ENCODE measurements around the gene PABPN1L.

The PABPN1L gene

GRCh38 chr16:88833086-88833485 is 33.4 kb downstream of the PABPN1L start:
- no peak for DNase-seq

- no peak for DNase-seq
Measured at GRCh38 chr16:88831838-88832237, 34.6 kb downstream of the PABPN1L start.

- no peak for DNase-seq
Measured at GRCh38 chr16:88830783-88831182, 35.7 kb downstream of the PABPN1L start.

GRCh38 chr16:88830258-88830657 is 36.2 kb downstream of the PABPN1L start:
- no peak for DNase-seq

- DNase-seq = peak in 9 of 58 donors; percentile 25 to 65 (median 44)
Measured at GRCh38 chr16:88828711-88829110, 37.7 kb downstream of the PABPN1L start.

- no peak for DNase-seq
Measured at GRCh38 chr16:88827727-88828126, 38.7 kb downstream of the PABPN1L start.

GRCh38 chr16:88826070-88826840 is 40.2 kb downstream of the PABPN1L start:
- peak in 1 of 58 donors; percentile 29 for DNase-seq

- DNase-seq = no peak
Measured at GRCh38 chr16:88825146-88825545, 41.3 kb downstream of the PABPN1L start.

GRCh38 chr16:88824256-88825077 is 42.0 kb downstream of the PABPN1L start:
- DNase-seq = no peak

- DNase-seq = peak in 11 of 58 donors; percentile 19 to 34 (median 23)
Measured at GRCh38 chr16:88823646-88824045, 42.8 kb downstream of the PABPN1L start.

- no peak for DNase-seq
Measured at GRCh38 chr16:88822281-88823040, 44.0 kb downstream of the PABPN1L start.

GRCh38 chr16:88821168-88821850 is 45.2 kb downstream of the PABPN1L start:
- no peak for DNase-seq

GRCh38 chr16:88820385-88821025 is 46.0 kb downstream of the PABPN1L start:
- DNase-seq = no peak

GRCh38 chr16:88819126-88819525 is 47.3 kb downstream of the PABPN1L start:
- no peak for DNase-seq

GRCh38 chr16:88818575-88818874 is 47.9 kb downstream of the PABPN1L start:
- no peak for DNase-seq

GRCh38 chr16:88817785-88818574 is 48.5 kb downstream of the PABPN1L start:
- no peak for DNase-seq

- DNase-seq = no peak
Measured at GRCh38 chr16:88816736-88817535, 49.5 kb downstream of the PABPN1L start.

GRCh38 chr16:88815901-88816589 is 50.4 kb downstream of the PABPN1L start:
- DNase-seq = peak in 5 of 58 donors; percentile 14 to 22 (median 15)
